C4-2B (cell line): ENCODE measurements around the gene EZR.

Experiments
- H3K27ac ChIP-seq: fragments of 450-650 bp; 2 replicates; pipeline ENCODE4 v1.5.1; 2017
- ZFX ChIP-seq: fragments of 450-650 bp; IDR thresholded peaks from 2 replicates; pipeline ENCODE4 v1.6.1; 2017
- TF ChIP-seq, protein P1 (sequence below): fragments of 450-650 bp; conservative IDR thresholded peaks from 2 replicates; pipeline ENCODE4 v1.5.1; 2017; ENCODE audit warnings: mild to moderate bottlenecking

Gene EZR

DNA sequence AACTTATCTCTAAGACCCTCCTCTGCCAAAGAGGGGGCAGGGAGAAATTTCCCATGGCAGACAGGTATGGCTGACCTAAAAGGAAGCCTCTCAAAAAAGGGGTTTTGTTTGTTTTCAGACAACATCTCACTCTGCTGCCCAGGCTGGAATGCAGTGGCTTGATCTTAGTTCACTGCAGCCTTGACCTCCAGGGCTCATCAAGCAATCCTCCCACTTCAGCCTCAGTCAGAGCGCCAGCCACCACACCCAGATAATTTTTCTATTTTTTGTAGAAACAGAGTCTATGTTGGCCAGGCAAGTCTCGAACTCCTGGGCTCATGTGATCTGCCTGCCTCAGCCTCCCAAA is 3.8 kb downstream of the EZR start:
- no peak overlapping the region for H3K27ac ChIP-seq

DNA sequence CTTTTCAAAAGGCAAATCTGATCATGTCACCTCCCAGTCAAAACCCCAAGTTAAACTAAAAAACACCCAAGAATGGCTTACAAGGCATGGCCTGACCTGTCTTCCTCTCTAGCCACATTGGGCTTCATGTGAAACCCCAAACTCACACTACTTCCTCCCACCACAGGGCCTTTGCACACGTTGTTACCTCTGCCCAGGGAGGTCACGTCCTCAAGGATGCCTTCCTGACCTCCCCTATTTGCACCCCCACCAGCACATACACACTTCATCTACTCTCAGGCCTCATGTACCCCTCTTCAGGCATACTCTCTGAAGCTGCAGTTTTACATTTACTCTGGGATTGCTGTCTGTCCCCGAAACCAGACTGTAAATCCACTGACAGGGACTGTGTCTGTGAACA is 6.1 kb downstream of the EZR start:
- no peak overlapping the region for H3K27ac ChIP-seq
- TF ChIP-seq, protein P1, sequence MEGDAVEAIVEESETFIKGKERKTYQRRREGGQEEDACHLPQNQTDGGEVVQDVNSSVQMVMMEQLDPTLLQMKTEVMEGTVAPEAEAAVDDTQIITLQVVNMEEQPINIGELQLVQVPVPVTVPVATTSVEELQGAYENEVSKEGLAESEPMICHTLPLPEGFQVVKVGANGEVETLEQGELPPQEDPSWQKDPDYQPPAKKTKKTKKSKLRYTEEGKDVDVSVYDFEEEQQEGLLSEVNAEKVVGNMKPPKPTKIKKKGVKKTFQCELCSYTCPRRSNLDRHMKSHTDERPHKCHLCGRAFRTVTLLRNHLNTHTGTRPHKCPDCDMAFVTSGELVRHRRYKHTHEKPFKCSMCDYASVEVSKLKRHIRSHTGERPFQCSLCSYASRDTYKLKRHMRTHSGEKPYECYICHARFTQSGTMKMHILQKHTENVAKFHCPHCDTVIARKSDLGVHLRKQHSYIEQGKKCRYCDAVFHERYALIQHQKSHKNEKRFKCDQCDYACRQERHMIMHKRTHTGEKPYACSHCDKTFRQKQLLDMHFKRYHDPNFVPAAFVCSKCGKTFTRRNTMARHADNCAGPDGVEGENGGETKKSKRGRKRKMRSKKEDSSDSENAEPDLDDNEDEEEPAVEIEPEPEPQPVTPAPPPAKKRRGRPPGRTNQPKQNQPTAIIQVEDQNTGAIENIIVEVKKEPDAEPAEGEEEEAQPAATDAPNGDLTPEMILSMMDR: no peak
- TF ChIP-seq ZFX: no peak

More for the DNA sequence above, 3.8 kb downstream of the EZR start:
- TF ChIP-seq ZFX: no peak
- TF ChIP-seq, protein P1: no peak

DNA sequence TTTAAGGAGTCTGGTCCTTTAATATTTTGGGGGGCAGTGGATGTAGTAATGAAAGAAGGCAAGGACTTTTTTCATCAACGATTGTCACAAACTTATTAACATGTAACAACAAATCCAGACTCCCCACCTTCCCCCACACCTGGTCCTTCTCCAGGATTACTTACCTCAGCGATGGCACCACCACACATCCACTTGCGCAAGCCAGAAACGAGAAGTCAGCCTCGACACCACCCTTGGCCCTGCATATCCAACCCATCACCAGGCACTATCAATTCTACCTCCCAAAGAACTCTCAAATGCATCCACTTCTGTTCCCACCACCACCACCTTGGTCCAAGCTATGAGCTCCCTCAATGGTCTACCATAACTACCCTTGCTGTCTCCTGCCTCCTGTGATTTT is 6.6 kb downstream of the EZR start:
- no peak overlapping the region for H3K27ac ChIP-seq
- TF ChIP-seq, protein P1: no peak
- TF ChIP-seq ZFX: no peak

DNA sequence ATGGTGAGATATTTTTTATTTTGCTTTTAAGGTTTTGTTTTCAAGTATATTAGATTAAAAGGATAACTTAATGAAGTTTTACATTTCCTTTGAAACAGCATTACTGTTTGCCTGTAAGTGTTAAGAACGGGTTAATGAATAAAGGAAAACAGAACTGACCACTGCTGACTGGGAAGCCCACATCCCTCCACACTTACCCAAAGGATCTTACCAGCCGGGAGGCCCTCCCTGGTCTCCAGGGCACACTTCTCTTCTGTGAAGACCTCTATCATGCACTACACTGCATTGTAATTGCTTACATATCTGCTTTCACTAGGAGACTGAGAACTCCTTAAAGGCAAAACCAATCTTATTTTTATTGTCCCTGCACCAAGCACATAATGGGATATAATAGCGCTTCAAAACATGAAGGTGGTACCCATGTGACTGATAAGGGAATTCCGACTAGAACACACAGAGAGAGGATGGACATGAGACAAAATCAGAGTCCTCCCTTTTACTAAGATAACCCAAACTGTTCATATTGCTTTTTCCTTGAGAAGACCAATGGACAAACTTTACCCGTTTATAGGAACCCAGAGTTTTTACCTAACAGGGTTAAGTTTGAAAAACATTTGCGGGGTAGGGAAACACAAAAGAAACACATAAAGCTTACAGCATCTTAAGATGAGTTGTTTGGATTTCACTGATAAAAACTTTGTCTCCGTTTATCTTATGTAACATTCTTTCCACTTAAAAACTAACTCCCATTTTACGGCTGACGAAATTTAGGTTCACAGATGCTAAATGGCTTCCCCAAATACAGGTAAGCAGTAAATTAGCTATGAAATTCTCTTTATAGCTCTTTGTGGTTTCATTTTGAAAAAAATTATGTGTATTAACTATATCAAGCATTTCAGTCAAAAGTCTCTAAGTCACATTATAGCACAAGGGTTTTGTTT is 8.7 kb downstream of the EZR start:
- no peak overlapping the region for H3K27ac ChIP-seq
- TF ChIP-seq, protein P1: no peak
- TF ChIP-seq ZFX: no peak

DNA sequence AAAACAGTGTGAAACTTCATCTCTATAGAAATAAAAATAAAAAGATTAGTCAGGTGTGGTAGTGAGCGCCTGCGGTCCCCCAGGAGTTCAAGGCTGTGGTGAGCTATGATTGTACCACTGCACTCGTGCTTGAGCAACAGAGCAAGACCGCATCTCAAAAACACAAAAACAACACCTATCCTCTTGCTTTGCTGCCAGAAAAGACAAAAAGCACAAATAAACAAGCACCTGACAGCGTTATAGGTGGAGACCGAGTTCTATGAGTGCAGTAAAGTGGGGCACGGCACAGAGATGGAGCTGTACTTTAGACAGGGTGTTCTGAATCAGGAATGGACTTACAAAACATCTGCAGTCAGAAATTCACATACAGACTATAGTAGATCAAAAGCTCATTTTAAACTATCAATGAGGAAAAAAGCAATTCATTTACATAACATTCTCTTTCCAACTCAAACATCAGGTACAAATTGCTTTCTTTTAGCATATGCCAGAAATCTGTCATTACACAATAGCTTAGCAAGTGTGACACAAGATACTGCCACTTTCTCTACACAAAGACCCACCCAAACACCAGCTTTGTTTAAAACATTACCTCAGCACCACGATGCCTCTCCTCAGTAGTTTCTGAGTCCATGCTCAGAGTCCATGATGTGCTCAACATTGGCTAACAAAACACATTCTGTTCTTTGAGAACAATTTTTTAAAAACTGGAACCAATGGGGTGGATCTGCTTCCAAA is 10.1 kb downstream of the EZR start:
- TF ChIP-seq, protein P1: no peak
- TF ChIP-seq ZFX: no peak
- H3K27ac ChIP-seq: peak overlapping the region; percentile 34; the same call in 1 of the 2 replicates

DNA sequence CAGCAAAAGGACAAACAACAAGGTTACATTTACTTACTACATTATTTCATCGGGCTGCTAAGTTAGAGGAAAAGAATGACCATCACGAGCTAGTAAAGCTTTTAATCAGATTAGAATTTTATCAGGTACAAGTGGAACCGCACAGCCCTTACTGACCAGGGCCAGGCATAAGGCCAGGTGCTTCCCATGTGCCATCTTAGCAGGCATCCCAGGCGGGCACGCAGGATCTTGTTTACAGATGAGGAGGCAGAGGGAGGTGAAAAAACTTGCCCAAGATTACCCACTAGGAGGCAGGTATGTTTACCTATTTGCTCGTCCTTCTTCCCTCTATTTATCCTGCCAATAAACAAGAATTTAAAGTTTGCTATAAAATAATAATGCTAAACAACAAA is 10.7 kb downstream of the EZR start:
- H3K27ac ChIP-seq: peak overlapping the region; percentile 38; the same call in 1 of the 2 replicates
- TF ChIP-seq, protein P1: peak; percentile 24
- no peak for TF ChIP-seq ZFX
